HK-2 (cell line): ENCODE results near the gene HOXA1.
"Not testable (repeated sequence)": the region's sequence is repeated elsewhere in the genome, so short reads cannot be mapped to it uniquely, and the experiment has no call there.

ENCODE experiments used
- DNase-seq: peaks from one replicate; pipeline ENCODE4 v3.0.0-alpha.2; 2018; ENCODE audit not compliant: unreplicated experiment

The HOXA1 gene

DNA sequence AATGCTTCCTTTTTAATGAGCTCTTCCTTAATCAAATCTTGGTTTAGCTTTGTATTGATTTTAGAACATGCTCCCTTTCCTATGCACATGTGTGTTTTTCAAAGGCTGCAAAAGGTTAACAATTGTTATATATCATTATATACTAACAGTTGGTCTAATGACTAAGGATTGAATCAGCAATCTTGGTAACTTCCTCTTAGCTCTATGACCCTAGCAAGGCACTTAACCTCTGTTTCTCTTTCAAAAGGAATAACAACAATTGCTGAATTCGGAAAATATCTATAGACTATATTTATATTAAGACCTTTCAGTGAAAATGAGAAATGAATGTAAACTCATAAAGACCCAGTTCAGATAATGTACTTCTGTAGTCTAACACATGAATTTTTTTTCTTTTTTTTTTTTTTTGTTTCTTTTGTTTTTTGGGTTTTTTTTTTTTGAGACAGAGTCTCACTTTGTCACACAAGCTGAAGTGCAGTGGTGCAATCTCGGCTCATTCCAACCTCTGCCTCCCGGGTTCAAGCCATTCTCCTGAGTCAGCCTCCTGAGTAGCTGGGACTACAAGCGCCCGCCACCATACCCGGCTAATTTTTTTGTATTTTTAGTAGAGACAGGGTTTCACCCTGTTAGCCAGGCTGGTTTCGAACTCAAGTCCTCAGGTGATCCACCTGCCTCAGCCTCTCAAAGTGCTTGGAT lies 48.8 kb downstream of the HOXA1 start:
- peak; percentile 36 for DNase-seq

DNA sequence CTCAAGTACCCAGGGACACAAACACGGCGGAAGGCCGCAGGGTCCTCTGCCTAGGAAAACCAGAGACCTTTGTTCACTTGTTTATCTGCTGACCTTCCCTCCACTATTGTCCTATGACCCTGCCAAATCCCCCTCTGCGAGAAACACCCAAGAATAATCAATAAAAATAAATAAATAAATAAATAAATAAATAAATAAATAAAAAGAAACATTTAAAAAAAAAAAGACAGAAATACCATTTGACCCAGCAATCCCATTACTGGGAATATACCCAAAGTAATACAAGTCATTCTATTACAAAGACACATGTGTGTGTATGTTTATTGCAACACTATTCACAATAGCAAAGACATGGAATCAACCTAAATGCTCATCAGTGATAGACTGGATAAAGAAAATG lies 49.8 kb downstream of the HOXA1 start:
- DNase-seq = not testable (repeated sequence)

DNA sequence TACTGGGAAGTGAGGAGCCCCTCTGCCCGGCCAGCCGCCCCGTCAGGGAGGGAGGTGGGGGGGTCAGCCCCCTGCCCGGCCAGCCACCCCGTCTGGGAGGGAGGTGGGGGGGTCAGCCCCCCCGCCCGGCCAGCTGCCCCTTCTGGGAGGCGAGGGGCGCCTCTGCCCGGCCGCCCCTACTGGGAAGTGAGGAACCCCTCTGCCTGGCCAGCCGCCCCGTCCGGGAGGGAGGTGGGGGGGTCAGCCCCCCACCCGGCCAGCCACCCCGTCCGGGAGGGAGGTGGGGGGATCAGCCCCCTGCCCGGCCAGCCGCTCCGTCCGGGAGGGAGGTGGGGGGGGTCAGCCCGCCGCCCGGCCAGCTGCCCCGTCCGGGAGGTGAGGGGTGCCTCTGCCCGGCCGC lies 50.7 kb downstream of the HOXA1 start:
- DNase-seq = not testable (repeated sequence)
